Peyer's patch (tissue), 4 donors: ENCODE data around the gene GPC3.

Source experiments
- CTCF ChIP-seq, 6 experiments: fragments of 450-650 bp in 4 of 6; fragments of 200-600 bp in 2 of 6; sonication (generic) in 1 of 6; IDR thresholded peaks; one replicate each; pipeline ENCODE4 v1.5.1; 2017 to 2019; ENCODE audit warnings: antibody characterized with exemption in 6 of 6, mild to moderate bottlenecking in 3 of 6, moderate library complexity in 1 of 6
- POLR2A ChIP-seq, 2 donors: fragments of 450-650 bp; IDR thresholded peaks; one replicate each; pipeline ENCODE4 v1.5.1; 2017; ENCODE audit warnings: antibody characterized with exemption in 2 of 2, mild to moderate bottlenecking in 2 of 2, moderate library complexity in 2 of 2

- TF ChIP-seq CTCF (IDR thresholded peaks at IDR 0.05) (no peak), POLR2A (IDR thresholded peaks at IDR 0.05) (no peak)
Observed at GRCh38 chrX:133726211-133726630, 259.2 kb downstream of the GPC3 start.
